AG09309 (cell line): Measurements from ENCODE around the gene MPHOSPH8.

Source experiments
- DNase-seq: peaks from one replicate; pipeline ENCODE4 v3.0.0-alpha.2; 2010; ENCODE audit warnings: low read depth
- H3K4me3 ChIP-seq: 2 replicates; pipeline ENCODE4 v1.5.1; 2011; ENCODE audit warnings: mild to moderate bottlenecking, low read depth, low read length, moderate library complexity; ENCODE audit not compliant: control insufficient read depth
- TF ChIP-seq, protein P1 (sequence below): IDR thresholded peaks from 2 replicates; pipeline ENCODE4 v1.5.1; 2011; ENCODE audit warnings: mild to moderate bottlenecking, low read depth, low read length, inconsistent platforms; ENCODE audit not compliant: insufficient read depth, control insufficient read depth; ENCODE audit errors: missing control alignments

Gene MPHOSPH8

DNA sequence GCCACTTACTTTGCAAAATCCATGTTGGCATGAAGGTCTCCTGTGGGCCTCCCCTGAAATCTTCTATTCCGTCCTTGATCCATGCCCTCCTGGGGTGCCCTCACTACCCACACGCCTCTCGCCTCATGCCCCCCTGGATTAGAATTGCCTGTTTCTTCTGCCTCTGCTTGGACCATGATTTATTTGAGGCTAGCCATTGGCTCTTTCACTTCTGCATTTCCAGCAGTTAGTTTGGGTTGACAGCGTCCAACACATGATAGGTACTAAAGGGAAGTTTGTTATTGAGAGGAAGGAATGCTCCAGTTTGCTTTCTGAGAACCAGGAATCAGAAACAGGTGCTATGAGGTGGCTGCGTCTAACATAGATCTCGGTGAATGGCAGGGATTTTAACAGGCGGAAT is 41.6 kb upstream of the MPHOSPH8 start:
- DNase-seq: no peak
- TF ChIP-seq, protein P1, sequence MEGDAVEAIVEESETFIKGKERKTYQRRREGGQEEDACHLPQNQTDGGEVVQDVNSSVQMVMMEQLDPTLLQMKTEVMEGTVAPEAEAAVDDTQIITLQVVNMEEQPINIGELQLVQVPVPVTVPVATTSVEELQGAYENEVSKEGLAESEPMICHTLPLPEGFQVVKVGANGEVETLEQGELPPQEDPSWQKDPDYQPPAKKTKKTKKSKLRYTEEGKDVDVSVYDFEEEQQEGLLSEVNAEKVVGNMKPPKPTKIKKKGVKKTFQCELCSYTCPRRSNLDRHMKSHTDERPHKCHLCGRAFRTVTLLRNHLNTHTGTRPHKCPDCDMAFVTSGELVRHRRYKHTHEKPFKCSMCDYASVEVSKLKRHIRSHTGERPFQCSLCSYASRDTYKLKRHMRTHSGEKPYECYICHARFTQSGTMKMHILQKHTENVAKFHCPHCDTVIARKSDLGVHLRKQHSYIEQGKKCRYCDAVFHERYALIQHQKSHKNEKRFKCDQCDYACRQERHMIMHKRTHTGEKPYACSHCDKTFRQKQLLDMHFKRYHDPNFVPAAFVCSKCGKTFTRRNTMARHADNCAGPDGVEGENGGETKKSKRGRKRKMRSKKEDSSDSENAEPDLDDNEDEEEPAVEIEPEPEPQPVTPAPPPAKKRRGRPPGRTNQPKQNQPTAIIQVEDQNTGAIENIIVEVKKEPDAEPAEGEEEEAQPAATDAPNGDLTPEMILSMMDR: no peak

DNA sequence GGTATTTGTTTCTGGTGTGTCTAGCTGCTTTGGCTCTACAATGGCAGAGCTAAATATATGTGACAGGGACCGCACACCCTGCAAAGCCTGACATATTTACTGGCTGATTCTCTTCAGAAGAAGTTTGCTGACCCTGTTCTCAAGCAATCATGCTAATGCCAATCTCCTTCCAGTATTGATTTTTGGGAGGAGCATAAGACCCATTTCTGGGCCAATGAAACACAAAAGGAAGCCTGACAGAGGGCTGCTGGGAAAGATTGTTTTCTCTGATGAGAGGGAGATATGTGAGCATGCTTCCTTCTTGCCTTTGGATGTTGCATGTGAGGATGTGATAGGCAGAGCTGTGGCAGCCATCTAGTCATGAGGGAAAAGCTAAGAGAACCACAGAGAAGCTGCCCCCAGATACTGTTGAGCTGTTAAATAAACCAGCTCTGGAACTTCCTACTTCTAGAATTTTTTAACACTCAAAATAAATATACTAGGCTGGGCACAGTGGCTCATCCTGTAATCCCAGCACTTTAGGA is 40.7 kb upstream of the MPHOSPH8 start:
- no peak for DNase-seq
- TF ChIP-seq, protein P1: no peak
- no peak overlapping the region for H3K4me3 ChIP-seq

More for the DNA sequence above, 41.6 kb upstream of the MPHOSPH8 start:
- no peak overlapping the region for H3K4me3 ChIP-seq

DNA sequence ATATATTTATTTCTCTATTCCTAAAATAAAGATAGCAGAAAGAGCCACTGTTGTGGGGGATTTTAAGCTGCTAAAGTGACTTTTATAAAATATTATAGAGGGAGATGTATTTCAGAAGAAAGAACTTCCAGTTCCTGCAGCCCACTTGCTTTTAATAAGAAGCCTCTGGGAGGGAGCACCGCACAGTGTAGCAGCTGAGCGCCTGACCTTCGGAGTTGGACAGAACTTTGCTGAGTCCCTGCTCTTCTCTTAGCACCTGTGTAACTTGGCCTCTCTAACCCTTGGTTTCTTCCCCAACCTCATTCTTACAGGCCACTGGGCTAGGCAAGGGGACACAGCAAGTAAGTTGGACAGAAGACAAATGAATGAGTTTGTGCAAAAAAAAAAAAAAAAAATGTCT is 37.4 kb upstream of the MPHOSPH8 start:
- TF ChIP-seq, protein P1: no peak
- DNase-seq: no peak
- H3K4me3 ChIP-seq: no peak overlapping the region

DNA sequence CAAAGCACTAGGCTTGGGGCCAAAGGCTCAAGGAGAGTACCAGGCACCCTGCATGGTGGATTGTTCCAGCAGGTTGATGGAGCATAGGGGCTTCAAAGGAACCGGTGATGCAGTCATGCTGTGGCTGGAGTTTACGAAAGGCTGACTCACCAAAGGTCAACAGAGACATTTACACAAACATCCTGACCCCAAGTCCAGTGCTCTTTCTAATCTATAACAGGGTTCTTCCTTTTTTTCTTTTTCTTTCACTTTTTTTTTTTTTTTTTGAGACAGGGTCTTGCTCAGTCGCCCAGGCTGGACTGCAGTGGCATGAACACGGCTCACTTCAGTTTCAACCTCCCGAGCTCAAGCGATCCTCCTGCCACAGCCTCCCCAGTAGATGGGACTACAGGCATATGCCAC is 36.5 kb upstream of the MPHOSPH8 start:
- no peak for DNase-seq
- H3K4me3 ChIP-seq: no peak overlapping the region
- TF ChIP-seq, protein P1: no peak

DNA sequence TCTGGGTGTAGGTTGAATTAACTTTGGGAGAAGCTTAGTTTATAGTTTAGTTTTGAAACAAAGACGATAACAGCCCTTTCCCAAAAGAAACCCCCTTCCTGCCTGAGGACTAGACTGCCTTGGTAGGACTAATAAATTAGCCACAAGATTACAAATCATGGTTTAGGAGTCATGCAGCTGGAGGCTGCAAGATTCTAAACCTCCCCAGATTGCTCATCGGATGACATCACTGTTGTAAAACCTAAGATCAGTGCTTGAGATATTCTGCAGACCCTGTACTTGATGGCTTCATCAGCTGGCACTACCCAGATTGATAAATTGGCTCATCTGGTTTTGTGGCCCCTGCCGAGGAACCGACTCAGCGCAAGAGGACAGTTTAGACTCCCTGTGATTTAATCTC is 35.9 kb upstream of the MPHOSPH8 start:
- TF ChIP-seq, protein P1: no peak
- DNase-seq: peak; percentile 46
- no peak overlapping the region for H3K4me3 ChIP-seq

DNA sequence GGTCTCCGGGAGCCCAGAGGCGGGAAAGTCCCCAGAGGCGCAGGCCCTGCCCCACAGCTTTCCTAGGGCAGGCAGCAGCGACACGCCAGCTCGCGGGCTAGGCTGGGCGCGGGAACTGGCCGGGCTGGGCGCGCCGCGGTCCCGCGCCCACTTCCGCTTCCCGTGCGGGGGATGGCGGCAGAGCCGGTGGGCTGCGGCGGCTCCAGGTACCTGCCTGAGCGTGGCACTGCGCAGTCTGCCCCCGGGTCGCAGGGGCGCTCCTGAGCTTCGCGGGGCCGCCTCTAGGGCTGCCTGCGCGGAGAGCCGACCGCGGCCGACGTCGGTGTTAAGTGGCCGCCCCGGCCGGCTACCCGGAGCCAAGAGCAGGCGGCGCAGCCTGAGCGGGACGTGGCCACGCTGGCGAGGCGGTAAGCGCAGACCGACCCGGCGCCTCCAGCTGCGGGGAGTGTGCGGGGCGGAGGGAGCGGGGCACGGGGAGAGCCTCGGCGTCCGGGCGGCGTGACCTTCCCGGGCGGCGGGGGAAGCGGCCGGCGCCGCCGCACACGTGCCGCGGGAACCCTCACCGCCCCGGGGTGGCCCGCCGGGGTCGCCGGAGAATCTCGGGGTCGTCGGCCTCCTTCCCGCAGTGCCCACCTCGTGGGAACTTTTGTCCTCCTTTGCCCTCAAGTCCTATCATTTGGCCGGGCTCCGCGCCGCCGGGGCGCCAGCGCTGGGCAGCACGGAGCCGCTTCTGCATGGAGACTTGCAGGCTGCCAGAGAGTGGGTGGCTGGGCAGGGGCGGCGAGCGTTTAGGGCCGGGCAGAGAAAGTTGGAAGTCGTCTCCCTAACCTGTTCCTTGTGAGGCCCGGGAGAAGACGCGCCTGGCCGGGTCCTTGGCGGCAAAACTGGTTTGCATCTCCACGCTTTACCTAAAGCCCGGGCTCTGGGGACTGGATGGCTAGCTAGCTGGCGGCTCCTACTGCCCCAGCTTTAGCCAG is 31.4 kb upstream of the MPHOSPH8 start:
- TF ChIP-seq, protein P1: no peak
- no peak for DNase-seq
- H3K4me3 ChIP-seq: peak overlapping the region; percentile 57
